HCT116 (cell line): ENCODE results near the gene RNH1. TPM values are rescaled to one million over a fixed set of nuclear protein-coding genes. Genes with fewer than 3 reads are reported as not detected.

Source experiments
- ATAC-seq: fragments of 200-7000 bp; cut with Tn5 transposase; 2 replicates; pipeline ENCODE4 v1.9.1; 2020; ENCODE audit warnings: mild to moderate bottlenecking, moderate library complexity
- BruUV-seq: library from RNA; stranded (reverse); fragments of 400-500 nt; replicated peaks from 2 replicates; lab custom pipeline; 2021; lab: Mats Ljungman, UMichigan
- CTCF ChIA-PET: fragments of 300-600 bp; sonication (Branson Sonifier 250); formaldehyde crosslinking; loops from one replicate; lab custom pipeline; 2021; ENCODE audit warnings: antibody characterized with exemption; lab: Charles Lee
- POLR2A ChIA-PET: fragments of 300-600, 350-600 bp; sonication (Branson Sonifier 250); formaldehyde crosslinking; loops from one replicate; lab custom pipeline; 2021; ENCODE audit warnings: antibody characterized with exemption; lab: Charles Lee
- RAD21 ChIA-PET, 2 experiments: fragments of 300-600 bp; sonication (Branson Sonifier 250); formaldehyde crosslinking; loops; one replicate each; lab custom pipeline; 2023; ENCODE audit warnings: low total read pairs in 2 of 2; ENCODE audit not compliant: uncharacterized antibody in 2 of 2, unreplicated experiment in 2 of 2, low non-redundant PET in 1 of 2; lab: Charles Lee
- DNase-seq: peaks from one replicate; pipeline ENCODE4 v3.0.0-alpha.2; 2010; ENCODE audit warnings: low read depth, low spot score
- H2AFZ ChIP-seq: fragments of 200-600 bp; shearing (Covaris generic), sonication (generic); 2 replicates; pipeline ENCODE4 v1.6.1; 2017; ENCODE audit warnings: low read depth, mixed run types, mixed read lengths, antibody characterized with exemption, low read length; ENCODE audit not compliant: poor library complexity, severe bottlenecking
- H3K27ac ChIP-seq: 2 replicates; pipeline ENCODE4 v1.5.1; 2012; ENCODE audit warnings: low read depth, low read length
- H3K27me3 ChIP-seq: fragments of 200-600 bp; sonication (generic); 2 replicates; pipeline ENCODE4 v1.6.1; 2016; ENCODE audit warnings: mixed run types, low read length, mixed read lengths; ENCODE audit not compliant: insufficient read depth
- H3K36me3 ChIP-seq, 2 experiments: fragments of 200-500 bp in 1 of 2; fragments of 200-600 bp in 1 of 2; sonication (Bioruptor generic) in 1 of 2; sonication (generic) in 1 of 2; 2 replicates each; pipeline versions ENCODE4 v1.5.1 to v1.6.1; 2014 to 2016; ENCODE audit warnings: low read length in 2 of 2, inconsistent platforms in 1 of 2, mixed read lengths in 1 of 2, mixed run types in 1 of 2; ENCODE audit not compliant: insufficient read depth in 2 of 2, control insufficient read depth in 1 of 2
- H3K4me1 ChIP-seq, 2 experiments: fragments of 200-600 bp in 1 of 2; sonication (generic) in 1 of 2; 2 replicates each; pipeline versions ENCODE4 v1.5.1 to v1.6.1; 2012 to 2017; ENCODE audit warnings: low read length in 2 of 2, inconsistent platforms in 1 of 2, mild to moderate bottlenecking in 1 of 2, mixed read lengths in 1 of 2, mixed run types in 1 of 2, moderate library complexity in 1 of 2; ENCODE audit not compliant: insufficient read depth in 2 of 2, control insufficient read depth in 1 of 2
- H3K4me2 ChIP-seq: fragments of 200-600 bp; sonication (generic); 2 replicates; pipeline ENCODE4 v1.6.1; 2017; ENCODE audit warnings: mixed run types, low read length, mixed read lengths
- H3K4me3 ChIP-seq, 2 experiments: fragments of 200-600 bp in 1 of 2; sonication (generic) in 1 of 2; replicated peaks in 1 of 2; 2 replicates each; pipeline ENCODE4 v1.5.1; 2011 to 2016; ENCODE audit warnings: low read length in 2 of 2, control low read depth in 1 of 2, low read depth in 1 of 2, mild to moderate bottlenecking in 1 of 2, mixed read lengths in 1 of 2, mixed run types in 1 of 2
- H3K79me2 ChIP-seq: fragments of 200-600 bp; sonication (generic); 2 replicates; pipeline ENCODE4 v1.6.1; 2017; ENCODE audit warnings: mild to moderate bottlenecking, mixed run types, low read length, moderate library complexity, mixed read lengths; ENCODE audit not compliant: insufficient read depth
- H3K9ac ChIP-seq: fragments of 200-600 bp; sonication (generic); 2 replicates; pipeline ENCODE4 v1.6.1; 2016; ENCODE audit warnings: low read length, mixed read lengths
- H3K9me2 ChIP-seq: fragments of 200-600 bp; sonication (generic), shearing (Covaris generic); 2 replicates; pipeline ENCODE4 v1.6.1; 2017; ENCODE audit warnings: mixed run types, mild to moderate bottlenecking, moderate library complexity; ENCODE audit not compliant: insufficient read depth
- H3K9me3 ChIP-seq, 2 experiments: fragments of 200-500 bp in 1 of 2; fragments of 200-600 bp in 1 of 2; sonication (Bioruptor generic) in 1 of 2; sonication (generic) in 1 of 2; 2 replicates each; pipeline ENCODE4 v1.6.1; 2014 to 2017; ENCODE audit warnings: low read length in 2 of 2, mixed read lengths in 2 of 2, inconsistent platforms in 1 of 2, low read depth in 1 of 2, mild to moderate bottlenecking in 1 of 2, mixed run types in 1 of 2, moderate library complexity in 1 of 2; ENCODE audit not compliant: control insufficient read depth in 1 of 2, insufficient read depth in 1 of 2
- H4K20me1 ChIP-seq: fragments of 200-600 bp; sonication (generic), shearing (Covaris generic); 2 replicates; pipeline ENCODE4 v1.6.1; 2017; ENCODE audit warnings: mixed run types, mild to moderate bottlenecking, moderate library complexity; ENCODE audit not compliant: insufficient read depth
- ATF3 ChIP-seq: IDR thresholded peaks from 2 replicates; pipeline ENCODE4 v1.6.1; 2012
- CEBPB ChIP-seq: IDR thresholded peaks from 2 replicates; pipeline ENCODE4 v1.6.1; 2012; ENCODE audit warnings: low read depth
- EGR1 ChIP-seq: IDR thresholded peaks from 2 replicates; pipeline ENCODE4 v1.6.1; 2012; ENCODE audit warnings: low read depth
- FOSL1 ChIP-seq: IDR thresholded peaks from 2 replicates; pipeline ENCODE4 v1.6.1; 2012; ENCODE audit warnings: low read depth
- MAX ChIP-seq: IDR thresholded peaks from 2 replicates; pipeline ENCODE4 v1.6.1; 2012
- REST ChIP-seq: IDR thresholded peaks from 2 replicates; pipeline ENCODE4 v1.6.1; 2012; ENCODE audit warnings: low read depth
- SIN3A ChIP-seq: IDR thresholded peaks from 2 replicates; pipeline ENCODE4 v1.6.1; 2012; ENCODE audit warnings: low read depth
- SRF ChIP-seq: IDR thresholded peaks from 2 replicates; pipeline ENCODE4 v1.6.1; 2012; ENCODE audit warnings: low read depth
- ZBTB33 ChIP-seq: IDR thresholded peaks from 2 replicates; pipeline ENCODE4 v1.6.1; 2011; ENCODE audit warnings: mild to moderate bottlenecking, low read length, moderate library complexity; ENCODE audit not compliant: insufficient replicate concordance; ENCODE audit errors: extremely low read depth
- ZNF274 ChIP-seq: fragments of 200-500 bp; sonication (Bioruptor generic); IDR thresholded peaks from 2 replicates; pipeline ENCODE4 v1.6.1; 2014; ENCODE audit warnings: mild to moderate bottlenecking, low read depth, low read length, inconsistent platforms
- intact Hi-C: fragments of 100-400 bp; cut with micrococcal nuclease; formaldehyde crosslinking; loops from 2 replicates; pipeline ENCODE4 v1.10.0; 2022
- total RNA-seq: library from RNA; stranded (reverse); gene quantifications from one replicate; pipeline ENCODE4 v1.2.1, GENCODE V29; 2021; ENCODE audit not compliant: unreplicated experiment

The RNH1 gene
- total RNA-seq, 1 experiment from 2014 or later = 120 TPM

- no peak; the same call in 1 of the 2 replicates for ATAC-seq
- TF ChIP-seq ZNF274 = no peak
- TF ChIP-seq EGR1 = no peak
- TF ChIP-seq SIN3A = no peak
- TF ChIP-seq ATF3 = no peak
- TF ChIP-seq, all 23 proteins: peak for 0
- ChIA-PET CTCF (no interaction called here), POLR2A (interaction anchor here (1.7 kb wide), 1 partner anchor 26 kb away, joined by 5 read pairs; no protein-coding TSS in a partner anchor), RAD21 (no interaction called here)
- Histone ChIP-seq H3K27me3 (no peaks in the 10 kb centered on the region), H3K9me2 (no peaks in the 10 kb centered on the region), H4K20me1 (no peaks in the 10 kb centered on the region), H3K4me1 (peaks cover 15 to 33% of the 10 kb centered on the region in 2 experiments; a peak in 3 of 4 replicates), H3K36me3 (peaks cover 0 to 26% of the 10 kb centered on the region in 2 experiments; a peak in 2 of 4 replicates), H3K27ac (peak overlapping the region; percentile 95), H3K9me3 (no peaks in the 10 kb centered on the region), H3K9ac (peak overlapping the region; percentile 89), H3K4me2 (peak overlapping the region; percentile 92), H3K79me2 (peaks cover 33% of the 10 kb centered on the region), H3K4me3 (peak overlapping the region; percentile 69 to 90), H2AFZ (no peak overlapping the region)
- no peak for DNase-seq
- intact Hi-C loops = no loop called here
- no TSS peak for BruUV-seq
These were observed 27.6 kb upstream of the RNH1 start for GRCh38 chr11:534396-535209.

- Histone ChIP-seq H3K36me3 (peaks cover 0 to 26% of the 10 kb centered on the region in 2 experiments; a peak in 2 of 4 replicates), H4K20me1 (no peaks in the 10 kb centered on the region), H2AFZ (no peak overlapping the region), H3K4me1 (peaks cover 15 to 33% of the 10 kb centered on the region in 2 experiments; a peak in 3 of 4 replicates), H3K9me2 (no peaks in the 10 kb centered on the region), H3K4me2 (peak overlapping the region; percentile 92), H3K27me3 (no peaks in the 10 kb centered on the region), H3K27ac (peak overlapping the region; percentile 95; the same call in 1 of the 2 replicates), H3K9me3 (no peaks in the 10 kb centered on the region), H3K4me3 (peak overlapping the region; percentile 69 to 90), H3K9ac (peak overlapping the region; percentile 89), H3K79me2 (peaks cover 33% of the 10 kb centered on the region)
- intact Hi-C loops = no loop called here
- TSS peak; percentile 36 for BruUV-seq
- RAD21 ChIA-PET = no interaction called here
- DNase-seq (no peak), ATAC-seq (no peak)
- CTCF ChIA-PET = no interaction called here
- POLR2A ChIA-PET = no interaction called here
- no peak for TF ChIP-seq REST
- no peak for TF ChIP-seq ZBTB33
- no peak for TF ChIP-seq ATF3
- no peak for TF ChIP-seq MAX
- no peak for TF ChIP-seq SRF
- TF ChIP-seq CEBPB = no peak
- no peak for TF ChIP-seq FOSL1
These were observed 26.7 kb upstream of the RNH1 start for GRCh38 chr11:533586-534395.
